Panc1 (cell line): ENCODE data around the gene OTOP2. TPM values are rescaled to one million over a fixed set of nuclear protein-coding genes. Genes with fewer than 3 reads are reported as not detected.

Source experiments
- ATAC-seq: fragments of 200-7000 bp; cut with Tn5 transposase; 2 replicates; pipeline ENCODE4 v1.9.1; 2020; ENCODE audit warnings: mild to moderate bottlenecking, moderate library complexity
- BruUV-seq: library from RNA; stranded (reverse); fragments of 400-500 nt; replicated peaks from 2 replicates; lab custom pipeline; 2021; lab: Mats Ljungman, UMichigan
- CTCF ChIA-PET: fragments of 300-600 bp; sonication (Branson Sonifier 250); formaldehyde crosslinking; loops from one replicate; lab custom pipeline; 2022; ENCODE audit warnings: antibody characterized with exemption; lab: Charles Lee
- POLR2A ChIA-PET: fragments of 300-600 bp; sonication (Branson Sonifier 250); formaldehyde crosslinking; loops from one replicate; lab custom pipeline; 2022; ENCODE audit warnings: antibody characterized with exemption; lab: Charles Lee
- DNase-seq: peaks from one replicate; pipeline ENCODE4 v3.0.0-alpha.2; 2010; ENCODE audit warnings: low read depth, low spot score
- H3K27ac ChIP-seq: 2 replicates; pipeline ENCODE4 v1.5.1; 2011; ENCODE audit warnings: mild to moderate bottlenecking, low read length, inconsistent platforms
- H3K27me3 ChIP-seq: fragments of 200-500 bp; sonication (Bioruptor generic); 2 replicates; pipeline ENCODE4 v1.6.0; 2014; ENCODE audit warnings: low read length, inconsistent platforms; ENCODE audit not compliant: control insufficient read depth, insufficient read depth
- H3K36me3 ChIP-seq: fragments of 200-500 bp; sonication (Bioruptor generic); 2 replicates; pipeline ENCODE4 v1.5.1; 2014; ENCODE audit warnings: inconsistent platforms, mild to moderate bottlenecking, low read length, moderate library complexity; ENCODE audit not compliant: control insufficient read depth, insufficient read depth
- H3K4me1 ChIP-seq: 2 replicates; pipeline ENCODE4 v1.5.1; 2011; ENCODE audit warnings: inconsistent platforms, mild to moderate bottlenecking, low read length, moderate library complexity; ENCODE audit not compliant: control insufficient read depth, insufficient read depth
- H3K4me3 ChIP-seq, 2 experiments: 2 replicates each; pipeline ENCODE4 v1.5.1; 2011 to 2012; ENCODE audit warnings: low read depth in 2 of 2, low read length in 2 of 2, mild to moderate bottlenecking in 2 of 2, inconsistent platforms in 1 of 2, moderate library complexity in 1 of 2
- H3K9me3 ChIP-seq: fragments of 200-500 bp; sonication (Bioruptor generic); 2 replicates; pipeline ENCODE4 v1.5.1; 2014; ENCODE audit warnings: low read depth, mild to moderate bottlenecking, inconsistent platforms, low read length, moderate library complexity; ENCODE audit not compliant: control insufficient read depth, insufficient read depth
- POLR2AphosphoS5 ChIP-seq: IDR thresholded peaks from 2 replicates; pipeline ENCODE4 v1.6.1; 2012; ENCODE audit warnings: mild to moderate bottlenecking, low read depth, low read length, moderate library complexity
- SIN3A ChIP-seq: IDR thresholded peaks from 2 replicates; pipeline ENCODE4 v1.6.1; 2012; ENCODE audit warnings: low read depth, mild to moderate bottlenecking, low read length, moderate library complexity, borderline replicate concordance; ENCODE audit not compliant: insufficient read depth
- TCF7L2 ChIP-seq: IDR thresholded peaks from 2 replicates; pipeline ENCODE4 v1.6.1; 2011; ENCODE audit warnings: mild to moderate bottlenecking, low read depth, low read length, inconsistent platforms
- in situ Hi-C: cut with HindIII; loops from 2 replicates; pipeline ENCODE4 v1.10.0; 2016; ENCODE audit warnings: low sequenced_read_pairs, low pct_unique_long_range_greater_than_20kb
- intact Hi-C: fragments of 100-400 bp; cut with micrococcal nuclease; formaldehyde crosslinking; loops from one replicate; pipeline ENCODE4 v1.10.0; 2022; ENCODE audit not compliant: unreplicated experiment
- total RNA-seq: library from RNA; stranded (reverse); gene quantifications from one replicate; pipeline ENCODE4 v1.2.1, GENCODE V29; 2021; ENCODE audit not compliant: unreplicated experiment
- TF ChIP-seq, protein P1 (sequence below), 2 experiments: IDR thresholded peaks; 2 replicates each; pipeline ENCODE4 v1.6.1; 2011 to 2012; ENCODE audit warnings: low read depth in 2 of 2, control low read depth in 1 of 2, low read length in 1 of 2, mild to moderate bottlenecking in 1 of 2, moderate library complexity in 1 of 2; ENCODE audit not compliant: insufficient read depth in 1 of 2
- TF ChIP-seq, protein P2 (sequence below): fragments of 450-650 bp; IDR thresholded peaks from 2 replicates; pipeline ENCODE4 v1.5.1; 2017; ENCODE audit warnings: mild to moderate bottlenecking

Gene OTOP2
- total RNA-seq, 1 experiment from 2014 or later, result not detected

DNA sequence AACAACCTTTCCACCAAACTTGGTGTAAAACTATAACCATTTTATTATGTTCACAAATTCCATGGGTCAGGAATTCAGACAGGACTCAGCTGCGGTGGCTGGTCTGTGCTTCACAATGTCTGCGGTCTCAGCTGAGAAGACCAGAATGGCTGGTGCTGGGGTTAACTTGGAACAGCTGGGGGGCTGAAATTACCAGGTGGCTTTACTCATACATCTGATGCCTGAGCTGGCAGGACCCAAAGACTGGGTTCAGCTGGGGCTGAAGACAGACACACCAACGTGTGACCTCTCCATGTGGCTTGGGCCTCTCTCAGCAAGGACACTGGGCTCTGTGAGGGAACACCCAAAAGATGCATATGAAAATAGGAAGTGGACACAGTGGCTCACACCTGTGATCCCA, 54.2 kb downstream of the OTOP2 start:
- ATAC-seq (no peak), DNase-seq (no peak)
- BruUV-seq, result no TSS peak
- no peaks in the 10 kb centered on the region for H3K27me3 ChIP-seq
- POLR2A ChIA-PET, result no interaction called here
- H3K4me3 ChIP-seq, result no peak overlapping the region
- no peaks in the 10 kb centered on the region for H3K9me3 ChIP-seq
- H3K36me3 ChIP-seq, result no peaks in the 10 kb centered on the region
- H3K4me1 ChIP-seq, result peaks cover 11% of the 10 kb centered on the region
- CTCF ChIA-PET, result interaction anchor here (2.1 kb wide), 1 partner anchor 17 kb away, joined by 16 read pairs; no protein-coding TSS in a partner anchor
- H3K27ac ChIP-seq, result no peak overlapping the region
- in situ Hi-C loops (no loop called here), intact Hi-C loops (loop anchor here (10.0 kb wide), 1 partner anchor 127 kb away; the partner anchor contains the start of gene ARMC7)
- no peak for TF ChIP-seq SIN3A
- TF ChIP-seq TCF7L2, result no peak
- TF ChIP-seq, protein P1, sequence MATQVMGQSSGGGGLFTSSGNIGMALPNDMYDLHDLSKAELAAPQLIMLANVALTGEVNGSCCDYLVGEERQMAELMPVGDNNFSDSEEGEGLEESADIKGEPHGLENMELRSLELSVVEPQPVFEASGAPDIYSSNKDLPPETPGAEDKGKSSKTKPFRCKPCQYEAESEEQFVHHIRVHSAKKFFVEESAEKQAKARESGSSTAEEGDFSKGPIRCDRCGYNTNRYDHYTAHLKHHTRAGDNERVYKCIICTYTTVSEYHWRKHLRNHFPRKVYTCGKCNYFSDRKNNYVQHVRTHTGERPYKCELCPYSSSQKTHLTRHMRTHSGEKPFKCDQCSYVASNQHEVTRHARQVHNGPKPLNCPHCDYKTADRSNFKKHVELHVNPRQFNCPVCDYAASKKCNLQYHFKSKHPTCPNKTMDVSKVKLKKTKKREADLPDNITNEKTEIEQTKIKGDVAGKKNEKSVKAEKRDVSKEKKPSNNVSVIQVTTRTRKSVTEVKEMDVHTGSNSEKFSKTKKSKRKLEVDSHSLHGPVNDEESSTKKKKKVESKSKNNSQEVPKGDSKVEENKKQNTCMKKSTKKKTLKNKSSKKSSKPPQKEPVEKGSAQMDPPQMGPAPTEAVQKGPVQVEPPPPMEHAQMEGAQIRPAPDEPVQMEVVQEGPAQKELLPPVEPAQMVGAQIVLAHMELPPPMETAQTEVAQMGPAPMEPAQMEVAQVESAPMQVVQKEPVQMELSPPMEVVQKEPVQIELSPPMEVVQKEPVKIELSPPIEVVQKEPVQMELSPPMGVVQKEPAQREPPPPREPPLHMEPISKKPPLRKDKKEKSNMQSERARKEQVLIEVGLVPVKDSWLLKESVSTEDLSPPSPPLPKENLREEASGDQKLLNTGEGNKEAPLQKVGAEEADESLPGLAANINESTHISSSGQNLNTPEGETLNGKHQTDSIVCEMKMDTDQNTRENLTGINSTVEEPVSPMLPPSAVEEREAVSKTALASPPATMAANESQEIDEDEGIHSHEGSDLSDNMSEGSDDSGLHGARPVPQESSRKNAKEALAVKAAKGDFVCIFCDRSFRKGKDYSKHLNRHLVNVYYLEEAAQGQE (IDR thresholded peaks at IDR 0.05; ENCODE audit: insufficient read depth in 1 of 2, low read depth in 2 of 2, low read length in 1 of 2), result no peak
- no peak for TF ChIP-seq POLR2AphosphoS5
- TF ChIP-seq, protein P2, sequence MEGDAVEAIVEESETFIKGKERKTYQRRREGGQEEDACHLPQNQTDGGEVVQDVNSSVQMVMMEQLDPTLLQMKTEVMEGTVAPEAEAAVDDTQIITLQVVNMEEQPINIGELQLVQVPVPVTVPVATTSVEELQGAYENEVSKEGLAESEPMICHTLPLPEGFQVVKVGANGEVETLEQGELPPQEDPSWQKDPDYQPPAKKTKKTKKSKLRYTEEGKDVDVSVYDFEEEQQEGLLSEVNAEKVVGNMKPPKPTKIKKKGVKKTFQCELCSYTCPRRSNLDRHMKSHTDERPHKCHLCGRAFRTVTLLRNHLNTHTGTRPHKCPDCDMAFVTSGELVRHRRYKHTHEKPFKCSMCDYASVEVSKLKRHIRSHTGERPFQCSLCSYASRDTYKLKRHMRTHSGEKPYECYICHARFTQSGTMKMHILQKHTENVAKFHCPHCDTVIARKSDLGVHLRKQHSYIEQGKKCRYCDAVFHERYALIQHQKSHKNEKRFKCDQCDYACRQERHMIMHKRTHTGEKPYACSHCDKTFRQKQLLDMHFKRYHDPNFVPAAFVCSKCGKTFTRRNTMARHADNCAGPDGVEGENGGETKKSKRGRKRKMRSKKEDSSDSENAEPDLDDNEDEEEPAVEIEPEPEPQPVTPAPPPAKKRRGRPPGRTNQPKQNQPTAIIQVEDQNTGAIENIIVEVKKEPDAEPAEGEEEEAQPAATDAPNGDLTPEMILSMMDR, result no peak

DNA sequence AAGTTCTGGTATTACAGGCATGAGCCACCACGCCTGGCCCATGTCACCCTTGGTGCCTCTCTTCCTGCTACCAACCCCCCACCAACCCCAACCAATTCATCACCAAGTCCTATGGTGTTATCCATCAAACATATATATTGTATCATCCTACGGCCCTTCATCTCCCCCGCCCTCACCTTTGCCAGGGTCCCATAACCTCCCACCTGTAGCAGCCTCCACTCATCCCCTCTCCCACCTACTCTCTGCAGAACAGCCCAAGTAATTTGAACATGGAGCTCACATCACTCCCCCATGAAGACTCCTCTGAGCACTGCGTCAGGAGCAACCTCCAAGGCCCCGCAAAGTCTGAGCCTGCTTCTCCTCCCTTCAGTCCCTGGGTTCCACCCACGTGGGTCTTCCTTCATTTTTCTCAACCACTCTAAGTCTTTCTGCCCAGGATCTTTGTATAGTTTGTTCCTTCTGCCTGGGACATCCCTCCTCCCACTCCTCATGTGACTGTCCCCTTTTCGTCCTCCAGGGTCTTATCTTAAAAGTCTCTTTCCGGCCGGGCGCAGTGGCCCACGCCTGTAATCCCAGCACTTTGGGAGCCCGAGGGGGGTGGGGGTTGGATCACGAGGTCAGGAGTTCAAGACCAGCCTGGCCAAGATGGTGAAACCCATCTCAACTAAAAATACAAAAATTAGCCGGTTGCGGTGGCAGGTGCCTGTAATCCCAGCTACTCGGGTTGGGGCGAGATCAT, 55.5 kb downstream of the OTOP2 start:
- H3K4me1 ChIP-seq, result peaks cover 13% of the 10 kb centered on the region
- H3K36me3 ChIP-seq, result no peaks in the 10 kb centered on the region
- no peak for ATAC-seq
- POLR2A ChIA-PET, result no interaction called here
- no peaks in the 10 kb centered on the region for H3K9me3 ChIP-seq
- in situ Hi-C loops (no loop called here), intact Hi-C loops (loop anchor here (10.0 kb wide), 1 partner anchor 125 kb away; the partner anchor contains the start of gene ARMC7)
- no peak for DNase-seq
- CTCF ChIA-PET, result interaction anchor here (2.1 kb wide), 1 partner anchor 19 kb away, joined by 16 read pairs; no protein-coding TSS in a partner anchor
- no peaks in the 10 kb centered on the region for H3K27me3 ChIP-seq
- TF ChIP-seq, protein P2, result no peak
- no peak for TF ChIP-seq SIN3A
- no peak for TF ChIP-seq TCF7L2
- TF ChIP-seq, protein P1 (IDR thresholded peaks at IDR 0.05; ENCODE audit: insufficient read depth in 1 of 2, low read depth in 2 of 2, low read length in 1 of 2), result no peak
- no peak for TF ChIP-seq POLR2AphosphoS5
- no TSS peak for BruUV-seq
- no peak overlapping the region for H3K27ac ChIP-seq
- no peak overlapping the region for H3K4me3 ChIP-seq
